Measurements from ENCODE around the gene GSC2. TPM values are rescaled to one million over a fixed set of nuclear protein-coding genes. Genes with fewer than 3 reads are reported as not detected.

GSC2 gene
- total RNA-seq, 1 donor from 2014 or later: not detected

GRCh38 chr22:19132153-19132552 lies 17.9 kb downstream of the GSC2 start:
- Mint-ChIP-seq H3K27ac (no peak overlapping the region), H3K36me3 (peaks cover 13% of the 10 kb centered on the region), H3K9me3 (no peaks in the 10 kb centered on the region), H3K4me1 (ENCODE audit: unreplicated experiment) (no peaks in the 10 kb centered on the region), H3K4me3 (no peak overlapping the region), H3K27me3 (no peaks in the 10 kb centered on the region)
- TF ChIP-seq CTCF (conservative IDR thresholded peaks at IDR 0.05): no peak
- DNase-seq (ENCODE audit: extremely low spot score, unreplicated experiment): no peak

GRCh38 chr22:19131685-19132015 lies 18.4 kb downstream of the GSC2 start:
- Mint-ChIP-seq H3K27ac (no peak overlapping the region), H3K4me3 (no peak overlapping the region), H3K27me3 (no peaks in the 10 kb centered on the region), H3K4me1 (ENCODE audit: unreplicated experiment) (no peaks in the 10 kb centered on the region), H3K36me3 (peaks cover 11% of the 10 kb centered on the region), H3K9me3 (no peaks in the 10 kb centered on the region)
- TF ChIP-seq CTCF (conservative IDR thresholded peaks at IDR 0.05): no peak
- DNase-seq (ENCODE audit: extremely low spot score, unreplicated experiment): no peak

GRCh38 chr22:19130959-19131684 lies 19.0 kb downstream of the GSC2 start, which contains the start of gene TSSK2:
TSSK2 (plus strand) TSS chr22:19131308; CDS start chr22:19131400, 92 bp downstream.
- no peak within 1 kb of the TSS for H3K4me3 Mint-ChIP-seq
- DNase-seq (ENCODE audit: extremely low spot score, unreplicated experiment): no peak
- H3K27me3 Mint-ChIP-seq: no peaks in the 10 kb centered on the region
- H3K36me3 Mint-ChIP-seq: peaks cover 6% of the 10 kb centered on the region
- no peaks in the 10 kb centered on the region for H3K9me3 Mint-ChIP-seq
- no peaks in the 10 kb centered on the region for H3K4me1 Mint-ChIP-seq (ENCODE audit: unreplicated experiment)
- TF ChIP-seq CTCF (conservative IDR thresholded peaks at IDR 0.05): no peak
- no peak within 1 kb of the TSS for H3K27ac Mint-ChIP-seq

GRCh38 chr22:19129871-19130270 lies 20.2 kb downstream of the GSC2 start:
- no peak for DNase-seq (ENCODE audit: extremely low spot score, unreplicated experiment)
- no peaks in the 10 kb centered on the region for H3K36me3 Mint-ChIP-seq
- no peak overlapping the region for H3K4me3 Mint-ChIP-seq
- no peaks in the 10 kb centered on the region for H3K27me3 Mint-ChIP-seq
- no peak for TF ChIP-seq CTCF (conservative IDR thresholded peaks at IDR 0.05)
- H3K9me3 Mint-ChIP-seq: no peaks in the 10 kb centered on the region
- no peaks in the 10 kb centered on the region for H3K4me1 Mint-ChIP-seq (ENCODE audit: unreplicated experiment)
- no peak overlapping the region for H3K27ac Mint-ChIP-seq

- H3K27ac Mint-ChIP-seq: no peak overlapping the region
These were observed 21.0 kb downstream of the GSC2 start for GRCh38 chr22:19128946-19129727.

More at GRCh38 chr22:19128946-19129727, 21.0 kb downstream of the GSC2 start:
- no peaks in the 10 kb centered on the region for H3K4me1 Mint-ChIP-seq (ENCODE audit: unreplicated experiment)
- H3K4me3 Mint-ChIP-seq: no peak overlapping the region
- no peaks in the 10 kb centered on the region for H3K36me3 Mint-ChIP-seq
- TF ChIP-seq CTCF (conservative IDR thresholded peaks at IDR 0.05): no peak
- no peak for DNase-seq (ENCODE audit: extremely low spot score, unreplicated experiment)
- H3K9me3 Mint-ChIP-seq: no peaks in the 10 kb centered on the region
- no peaks in the 10 kb centered on the region for H3K27me3 Mint-ChIP-seq
